NCI-H128 (cell line): ENCODE data around the gene HOGA1.
A peak's percentile ranks its signal among the peaks of the same experiment; 100 is the strongest.
"Not testable (repeated sequence)": the region's sequence is repeated elsewhere in the genome, so short reads cannot be mapped to it uniquely, and the experiment has no call there.

Experiments used
- DNase-seq: peaks from one replicate; lab custom pipeline; 2025; ENCODE audit not compliant: unreplicated experiment; lab: John Stamatoyannopoulos, UW

The HOGA1 gene

GRCh38 chr10:97554336-97554735, 29.9 kb upstream of the HOGA1 start:
- not testable (repeated sequence) for DNase-seq

GRCh38 chr10:97555541-97555940, 28.6 kb upstream of the HOGA1 start:
- not testable (repeated sequence) for DNase-seq

- not testable (repeated sequence) for DNase-seq
These were observed 23.3 kb upstream of the HOGA1 start for GRCh38 chr10:97560731-97561381.

- not testable (repeated sequence) for DNase-seq
These were observed 22.7 kb upstream of the HOGA1 start for GRCh38 chr10:97561386-97562077.

DNA sequence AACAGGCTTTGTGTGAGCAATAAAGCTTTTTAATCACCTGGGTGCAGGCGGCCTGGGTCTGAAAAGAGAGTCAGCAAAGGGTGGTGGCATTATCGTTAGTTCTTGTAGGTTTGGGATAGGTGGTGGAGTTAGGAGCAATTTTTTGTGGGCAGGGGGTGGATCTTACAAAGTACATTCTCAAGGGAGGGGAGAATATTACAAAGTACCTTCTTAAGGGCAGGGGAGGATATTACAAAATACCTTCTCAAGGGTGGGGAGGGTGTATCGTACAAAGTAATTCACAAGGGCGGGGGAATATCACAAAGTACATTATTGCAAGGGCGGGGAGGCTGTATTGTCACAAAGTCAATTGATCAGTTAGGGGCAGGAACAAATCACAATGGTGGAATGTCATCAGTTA, 21.9 kb upstream of the HOGA1 start:
- not testable (repeated sequence) for DNase-seq

- DNase-seq, result no peak
These were observed 20.9 kb upstream of the HOGA1 start for GRCh38 chr10:97563337-97563736.

- DNase-seq, result no peak
These were observed 19.4 kb upstream of the HOGA1 start for GRCh38 chr10:97564776-97565175.

- DNase-seq, result no peak
These were observed 17.7 kb upstream of the HOGA1 start for GRCh38 chr10:97566336-97566996.

DNA sequence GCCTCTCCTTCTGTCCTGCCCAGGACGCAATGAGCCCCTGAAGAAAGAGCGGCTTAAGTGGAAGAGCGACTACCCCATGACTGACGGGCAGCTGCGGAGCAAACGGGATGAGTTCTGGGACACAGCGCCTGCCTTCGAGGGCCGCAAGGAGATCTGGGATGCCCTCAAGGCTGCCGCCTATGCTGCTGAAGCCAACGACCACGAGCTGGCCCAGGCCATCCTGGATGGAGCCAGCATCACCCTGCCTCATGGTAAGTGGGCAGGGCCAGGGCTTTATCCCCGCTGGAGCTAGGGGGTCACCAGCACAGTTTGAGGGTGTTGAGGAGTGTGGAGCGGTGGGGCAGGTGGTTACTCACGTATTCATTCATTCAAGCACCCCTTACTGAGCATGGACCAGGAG, 16.3 kb upstream of the HOGA1 start:
- DNase-seq, result no peak

DNA sequence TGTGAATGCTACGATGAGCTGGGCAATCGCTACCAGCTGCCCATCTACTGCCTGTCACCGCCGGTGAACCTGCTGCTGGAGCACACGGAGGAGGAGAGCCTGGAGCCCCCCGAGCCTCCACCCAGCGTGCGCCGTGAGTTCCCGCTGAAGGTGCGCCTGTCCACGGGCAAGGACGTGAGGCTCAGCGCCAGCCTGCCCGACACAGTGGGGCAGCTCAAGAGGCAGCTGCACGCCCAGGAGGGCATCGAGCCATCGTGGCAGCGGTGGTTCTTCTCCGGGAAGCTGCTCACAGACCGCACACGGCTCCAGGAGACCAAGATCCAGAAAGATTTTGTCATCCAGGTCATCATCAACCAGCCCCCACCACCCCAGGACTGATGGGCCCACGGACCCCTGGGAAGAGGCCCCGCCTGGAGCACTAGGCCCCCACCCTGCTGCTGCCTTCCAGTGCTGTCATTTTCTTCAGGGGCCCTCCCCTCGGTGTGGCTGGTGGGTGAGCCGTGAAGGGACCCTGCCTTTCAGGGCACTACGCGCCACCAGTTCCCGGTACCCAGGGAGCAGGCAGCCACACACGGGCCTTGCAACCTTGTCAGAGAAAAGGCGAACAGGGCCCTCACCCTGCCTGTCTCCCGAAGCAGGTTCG, 13.9 kb upstream of the HOGA1 start:
- no peak for DNase-seq

GRCh38 chr10:97570789-97571471, 13.3 kb upstream of the HOGA1 start:
- DNase-seq, result no peak

- no peak for DNase-seq
These were observed 12.6 kb upstream of the HOGA1 start for GRCh38 chr10:97571622-97572021.

GRCh38 chr10:97572214-97572989, 11.8 kb upstream of the HOGA1 start, which contains the start of gene ANKRD2:
Gene ANKRD2 (plus strand): TSS chr10:97572779. CDS start chr10:97572789, 10 bp downstream.
- no peak for DNase-seq

DNA sequence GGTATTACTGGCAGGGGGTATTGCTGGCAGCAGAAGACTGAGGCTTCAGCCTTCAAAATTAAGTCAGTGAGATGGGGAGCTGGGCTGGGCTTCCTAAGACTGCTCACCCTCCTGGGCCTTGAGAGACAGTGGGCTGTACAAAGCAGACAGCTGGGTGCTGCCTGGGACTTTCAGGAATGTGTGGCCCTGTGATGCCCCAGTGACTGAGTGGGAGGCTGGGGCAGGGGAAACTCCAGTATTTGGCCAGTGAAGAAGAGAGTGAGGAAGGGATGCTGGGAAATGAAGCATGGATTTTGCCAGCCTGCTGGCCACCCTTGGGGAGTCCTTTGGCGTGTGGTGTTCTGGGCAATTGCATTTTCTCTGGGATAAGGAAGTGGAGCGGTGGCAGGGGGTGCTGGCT, 11.2 kb upstream of the HOGA1 start:
- no peak for DNase-seq

GRCh38 chr10:97573672-97574071, 10.5 kb upstream of the HOGA1 start:
- no peak for DNase-seq

GRCh38 chr10:97574374-97575126, 9.6 kb upstream of the HOGA1 start:
- peak; percentile 27 for DNase-seq

DNA sequence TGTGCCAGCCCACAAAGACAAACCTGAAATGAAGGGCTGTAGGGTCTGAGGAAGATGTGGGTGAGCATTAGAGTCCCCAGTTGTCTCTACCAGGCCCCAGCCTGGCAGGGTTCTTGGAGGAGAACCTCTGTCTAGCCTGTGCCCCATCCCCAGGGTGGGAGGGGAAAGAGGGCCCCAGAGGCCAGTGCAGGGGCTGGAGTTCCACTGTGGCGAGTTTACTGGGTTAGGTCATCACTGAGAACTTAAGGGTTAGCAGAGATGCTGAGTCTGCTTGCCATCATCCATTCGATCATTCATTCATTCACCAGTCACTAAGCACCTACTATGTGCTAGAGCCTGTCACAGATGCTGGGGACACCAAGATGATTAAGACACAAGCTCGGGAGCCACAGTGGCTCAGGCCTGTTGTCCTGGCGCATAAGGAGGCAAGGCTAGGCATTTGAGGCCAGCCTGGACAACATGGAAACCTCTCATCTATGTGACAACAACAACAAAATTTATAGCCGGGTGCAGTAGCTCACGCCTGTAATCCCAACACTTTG, 9.0 kb upstream of the HOGA1 start:
- DNase-seq, result no peak

DNA sequence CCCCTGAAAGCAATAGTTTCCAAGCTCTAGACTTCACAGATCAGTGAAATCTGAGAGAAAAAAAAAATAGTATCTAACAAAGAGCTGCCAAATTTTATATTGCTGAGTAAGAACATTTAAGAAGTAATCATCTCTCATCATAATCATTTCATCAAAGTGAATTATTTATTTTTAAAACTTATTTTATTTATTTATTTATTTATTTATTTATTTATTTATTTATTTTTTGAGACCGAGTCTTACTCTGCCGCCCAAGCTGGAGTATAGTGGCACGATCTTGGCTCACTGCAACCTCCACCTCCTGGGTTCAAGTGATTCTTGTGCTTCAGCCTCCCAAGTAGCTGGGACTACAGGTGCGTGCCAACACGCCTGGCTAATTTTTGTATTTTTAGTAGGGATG, 7.7 kb upstream of the HOGA1 start:
- DNase-seq, result not testable (repeated sequence)

DNA sequence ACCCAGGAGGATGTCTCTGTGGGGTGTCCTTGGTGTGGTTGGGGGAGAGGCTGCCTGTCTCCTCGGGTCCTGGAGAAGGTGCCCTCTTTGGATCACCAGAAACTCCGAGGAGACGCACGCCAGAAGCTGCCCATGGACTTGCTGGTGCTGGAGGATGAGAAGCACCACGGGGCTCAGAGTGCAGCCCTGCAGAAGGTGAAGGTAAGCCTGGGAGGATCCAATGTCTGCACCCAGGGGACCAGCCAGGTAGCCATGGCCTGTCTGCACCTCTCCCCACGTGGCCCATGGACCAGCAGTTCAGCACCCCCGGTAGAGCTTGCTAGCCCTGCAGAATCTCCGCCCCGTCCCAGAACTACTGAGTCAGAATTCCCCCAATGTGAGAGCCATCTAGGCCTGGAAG, 6.5 kb upstream of the HOGA1 start:
- DNase-seq, result no peak
